HEK293T (cell line): ENCODE data around the gene ALDH7A1.

ENCODE experiments used
- BHLHE40 ChIP-seq: fragments of 450-650 bp; IDR thresholded peaks from 2 replicates; pipeline ENCODE4 v1.6.1; 2016; ENCODE audit warnings: mild to moderate bottlenecking, moderate library complexity, borderline replicate concordance
- ELF4 ChIP-seq: fragments of 450-650 bp; IDR thresholded peaks from 2 replicates; pipeline ENCODE4 v1.6.1; 2017; ENCODE audit warnings: antibody characterized with exemption
- FOXA1 ChIP-seq: fragments of 450-650 bp; IDR thresholded peaks from 2 replicates; pipeline ENCODE4 v1.6.1; 2016; ENCODE audit warnings: mild to moderate bottlenecking
- FOXK2 ChIP-seq: fragments of 450-650 bp; IDR thresholded peaks from 2 replicates; pipeline ENCODE4 v1.6.1; 2016; ENCODE audit warnings: mild to moderate bottlenecking
- FOXM1 ChIP-seq: fragments of 450-650 bp; IDR thresholded peaks from 2 replicates; pipeline ENCODE4 v1.6.1; 2017; ENCODE audit warnings: mild to moderate bottlenecking, borderline replicate concordance
- HDGF ChIP-seq: fragments of 450-650 bp; IDR thresholded peaks from 2 replicates; pipeline ENCODE4 v1.6.1; 2017; ENCODE audit warnings: antibody characterized with exemption, borderline replicate concordance
- L3MBTL2 ChIP-seq: fragments of 450-650 bp; conservative IDR thresholded peaks from 2 replicates; pipeline ENCODE4 v1.6.1; 2016; ENCODE audit warnings: mild to moderate bottlenecking
- NFRKB ChIP-seq: fragments of 450-650 bp; IDR thresholded peaks from 2 replicates; pipeline ENCODE4 v1.6.1; 2016; ENCODE audit warnings: mild to moderate bottlenecking, moderate library complexity
- PKNOX1 ChIP-seq: fragments of 450-650 bp; IDR thresholded peaks from 2 replicates; pipeline ENCODE4 v1.6.1; 2016
- SP1 ChIP-seq: fragments of 450-650 bp; IDR thresholded peaks from 2 replicates; pipeline ENCODE4 v1.6.1; 2017
- SUZ12 ChIP-seq: fragments of 450-650 bp; IDR thresholded peaks from 2 replicates; pipeline ENCODE4 v1.6.1; 2016; ENCODE audit warnings: mild to moderate bottlenecking
- ZNF384 ChIP-seq: fragments of 450-650 bp; IDR thresholded peaks from 2 replicates; pipeline ENCODE4 v1.6.1; 2016

GRCh38 chr5:126487596-126487995 is 107.4 kb downstream of the ALDH7A1 start:
- TF ChIP-seq ELF4 (no peak), BHLHE40 (no peak), FOXA1 (no peak), SUZ12 (no peak), PKNOX1 (no peak), HDGF (no peak), SP1 (no peak), FOXM1 (no peak), L3MBTL2 (no peak), ZNF384 (no peak), FOXK2 (no peak), NFRKB (no peak)
